ENCODE data around the gene SEC22C.

GRCh38 chr3:42591811-42592210 lies 10.0 kb upstream of the SEC22C start:
- no peak for TF ChIP-seq GATA2 (IDR thresholded peaks at IDR 0.05; ENCODE audit: low read depth, low read length)
- no peak for TF ChIP-seq GATA3 (IDR thresholded peaks at IDR 0.05; ENCODE audit: low read depth, low read length)

Data from SH-SY5Y (cell line).